GM12872 (cell line): ENCODE results near the gene VCAM1.

Experiments used
- CTCF ChIP-seq: IDR thresholded peaks from 3 replicates; pipeline ENCODE4 v1.5.1; 2011; ENCODE audit warnings: low read depth, mild to moderate bottlenecking, low read length, moderate library complexity; ENCODE audit not compliant: insufficient read depth

Gene VCAM1

GRCh38 chr1:100703716-100704115, 15.8 kb upstream of the VCAM1 start:
- TF ChIP-seq CTCF = no peak

DNA sequence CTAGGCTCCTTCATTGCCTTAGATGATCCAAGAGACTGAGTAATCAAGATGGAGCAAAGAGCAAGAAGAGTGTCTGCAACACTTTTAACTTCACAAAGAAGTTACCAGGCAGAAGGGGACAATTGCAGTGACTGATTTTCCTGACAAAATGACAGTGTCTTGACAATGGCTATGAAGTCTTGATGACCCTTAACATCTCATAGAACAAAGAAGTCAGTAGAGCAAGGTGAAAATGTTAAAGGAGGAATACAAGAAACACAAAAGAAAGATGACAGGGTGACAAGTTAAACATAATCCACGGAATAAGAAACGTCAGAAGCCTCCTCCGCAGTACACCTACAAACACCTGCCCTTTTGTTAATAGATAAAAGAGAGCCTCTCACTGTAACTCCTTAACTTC, 15.1 kb upstream of the VCAM1 start:
- TF ChIP-seq CTCF = no peak

DNA sequence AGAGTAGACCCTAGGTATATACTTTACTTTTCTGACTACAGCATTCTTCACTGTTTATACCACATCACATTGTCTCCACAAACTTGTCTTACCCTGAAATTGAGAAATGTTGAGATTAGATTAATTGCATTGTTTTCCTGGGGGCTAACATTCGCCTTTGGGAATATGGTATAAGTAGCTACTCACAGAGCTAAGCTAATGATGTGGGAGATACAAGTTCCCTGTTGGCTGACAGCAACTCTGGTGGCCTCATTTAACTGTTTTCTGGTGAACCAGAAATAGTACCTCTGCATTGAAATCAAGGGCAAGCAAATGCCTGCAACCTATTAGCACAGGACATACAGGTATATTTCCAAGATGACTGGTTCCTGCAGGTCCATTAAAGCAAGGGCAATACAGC, 13.2 kb upstream of the VCAM1 start:
- no peak for TF ChIP-seq CTCF

- no peak for TF ChIP-seq CTCF
Measured at GRCh38 chr1:100706856-100707255, 12.7 kb upstream of the VCAM1 start.

- no peak for TF ChIP-seq CTCF
Measured at GRCh38 chr1:100708476-100709062, 11.0 kb upstream of the VCAM1 start.

DNA sequence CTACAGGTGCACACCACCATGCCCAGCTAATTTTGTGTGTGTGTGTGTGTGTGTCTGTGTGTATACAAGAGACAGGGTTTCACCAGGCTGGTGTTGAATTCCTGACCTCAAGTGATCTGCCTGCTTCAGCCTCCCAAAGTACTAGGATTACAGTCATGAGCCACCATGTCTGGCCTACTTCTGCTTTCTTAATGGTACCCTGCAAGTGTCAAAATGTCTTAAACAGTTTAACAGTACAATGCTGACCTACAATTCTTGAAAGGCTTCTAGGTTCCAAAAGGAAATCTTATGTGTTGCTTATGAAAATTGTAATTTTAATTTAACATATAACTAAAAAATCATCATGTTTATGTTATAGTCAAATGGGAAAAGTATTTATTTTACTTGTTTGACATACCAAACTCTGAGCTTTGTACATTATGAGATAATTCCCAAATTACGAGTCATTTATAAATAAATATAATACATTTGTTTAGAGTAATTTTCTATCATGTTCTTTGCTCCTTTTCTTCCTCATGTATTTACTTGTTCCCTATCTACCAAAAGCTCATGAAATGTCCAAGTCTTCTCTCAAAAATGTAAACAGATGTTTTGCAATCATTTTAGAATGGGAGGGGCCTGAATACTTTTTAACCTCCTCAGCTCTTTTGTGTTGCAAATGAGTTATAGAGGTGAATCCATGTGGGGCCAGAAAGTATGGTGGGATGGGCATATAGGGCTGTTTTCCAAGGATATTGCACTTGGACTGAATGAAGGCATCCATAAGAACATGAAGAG, 8.4 kb upstream of the VCAM1 start:
- TF ChIP-seq CTCF = no peak

GRCh38 chr1:100713626-100714025, 5.9 kb upstream of the VCAM1 start:
- no peak for TF ChIP-seq CTCF
